22Rv1 (cell line): Measurements from ENCODE around the gene EVA1A.

Source experiments
- H3K27ac ChIP-seq: fragments of 450-650 bp; 2 replicates; pipeline ENCODE4 v1.5.1; 2017
- ZFX ChIP-seq: fragments of 450-650 bp; IDR thresholded peaks from 2 replicates; pipeline ENCODE4 v1.6.1; 2017; ENCODE audit warnings: antibody characterized with exemption, borderline replicate concordance
- TF ChIP-seq, protein P1 (sequence below): fragments of 450-650 bp; IDR thresholded peaks from 2 replicates; pipeline ENCODE4 v1.5.1; 2017; ENCODE audit warnings: mild to moderate bottlenecking

The EVA1A gene

DNA sequence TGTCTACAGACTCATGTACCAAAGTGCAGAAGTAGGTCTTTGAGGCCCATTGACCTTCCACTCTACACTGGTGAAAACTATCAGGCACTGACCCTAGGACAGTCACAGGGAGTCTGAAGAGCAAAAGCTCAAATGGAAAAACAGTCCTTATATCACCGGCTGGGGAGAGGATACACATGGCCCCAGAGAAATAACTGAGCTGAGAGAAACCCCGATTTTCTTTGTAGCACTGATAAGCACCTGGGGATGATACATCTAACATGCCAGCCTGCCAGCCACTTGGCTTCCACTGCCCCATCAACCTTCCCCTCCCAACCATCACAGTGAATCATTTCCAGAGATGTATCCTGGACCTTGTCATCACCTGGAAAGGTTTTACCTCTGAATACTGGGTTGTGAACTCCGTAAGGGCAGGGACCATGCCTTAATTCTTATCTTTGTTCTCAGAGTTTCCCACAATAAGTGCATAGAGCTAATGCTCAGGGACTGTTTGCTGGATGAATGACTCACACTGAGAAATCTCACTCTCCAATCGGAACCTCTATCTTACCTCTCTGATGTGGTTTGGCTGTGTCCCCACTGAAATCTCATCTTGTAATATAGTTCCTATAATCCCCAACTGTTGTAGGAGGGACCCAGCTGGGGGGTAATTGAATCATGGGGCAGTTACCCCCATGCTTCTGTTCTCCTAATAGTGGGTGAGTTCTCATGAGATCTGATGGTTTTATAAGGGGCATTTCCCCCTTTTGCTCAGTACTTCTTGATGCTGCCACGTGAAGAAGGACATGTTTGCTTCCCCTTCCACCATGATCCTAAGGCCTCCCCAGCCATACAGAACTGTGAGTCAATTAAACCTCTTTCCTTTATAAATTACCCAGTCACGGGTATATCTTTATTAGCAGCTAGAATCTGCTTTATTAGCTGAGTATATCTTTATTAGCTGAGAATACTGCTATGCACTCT is 37.1 kb downstream of the EVA1A start:
- no peak overlapping the region for H3K27ac ChIP-seq
- TF ChIP-seq, protein P1, sequence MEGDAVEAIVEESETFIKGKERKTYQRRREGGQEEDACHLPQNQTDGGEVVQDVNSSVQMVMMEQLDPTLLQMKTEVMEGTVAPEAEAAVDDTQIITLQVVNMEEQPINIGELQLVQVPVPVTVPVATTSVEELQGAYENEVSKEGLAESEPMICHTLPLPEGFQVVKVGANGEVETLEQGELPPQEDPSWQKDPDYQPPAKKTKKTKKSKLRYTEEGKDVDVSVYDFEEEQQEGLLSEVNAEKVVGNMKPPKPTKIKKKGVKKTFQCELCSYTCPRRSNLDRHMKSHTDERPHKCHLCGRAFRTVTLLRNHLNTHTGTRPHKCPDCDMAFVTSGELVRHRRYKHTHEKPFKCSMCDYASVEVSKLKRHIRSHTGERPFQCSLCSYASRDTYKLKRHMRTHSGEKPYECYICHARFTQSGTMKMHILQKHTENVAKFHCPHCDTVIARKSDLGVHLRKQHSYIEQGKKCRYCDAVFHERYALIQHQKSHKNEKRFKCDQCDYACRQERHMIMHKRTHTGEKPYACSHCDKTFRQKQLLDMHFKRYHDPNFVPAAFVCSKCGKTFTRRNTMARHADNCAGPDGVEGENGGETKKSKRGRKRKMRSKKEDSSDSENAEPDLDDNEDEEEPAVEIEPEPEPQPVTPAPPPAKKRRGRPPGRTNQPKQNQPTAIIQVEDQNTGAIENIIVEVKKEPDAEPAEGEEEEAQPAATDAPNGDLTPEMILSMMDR = no peak
- TF ChIP-seq ZFX = no peak

DNA sequence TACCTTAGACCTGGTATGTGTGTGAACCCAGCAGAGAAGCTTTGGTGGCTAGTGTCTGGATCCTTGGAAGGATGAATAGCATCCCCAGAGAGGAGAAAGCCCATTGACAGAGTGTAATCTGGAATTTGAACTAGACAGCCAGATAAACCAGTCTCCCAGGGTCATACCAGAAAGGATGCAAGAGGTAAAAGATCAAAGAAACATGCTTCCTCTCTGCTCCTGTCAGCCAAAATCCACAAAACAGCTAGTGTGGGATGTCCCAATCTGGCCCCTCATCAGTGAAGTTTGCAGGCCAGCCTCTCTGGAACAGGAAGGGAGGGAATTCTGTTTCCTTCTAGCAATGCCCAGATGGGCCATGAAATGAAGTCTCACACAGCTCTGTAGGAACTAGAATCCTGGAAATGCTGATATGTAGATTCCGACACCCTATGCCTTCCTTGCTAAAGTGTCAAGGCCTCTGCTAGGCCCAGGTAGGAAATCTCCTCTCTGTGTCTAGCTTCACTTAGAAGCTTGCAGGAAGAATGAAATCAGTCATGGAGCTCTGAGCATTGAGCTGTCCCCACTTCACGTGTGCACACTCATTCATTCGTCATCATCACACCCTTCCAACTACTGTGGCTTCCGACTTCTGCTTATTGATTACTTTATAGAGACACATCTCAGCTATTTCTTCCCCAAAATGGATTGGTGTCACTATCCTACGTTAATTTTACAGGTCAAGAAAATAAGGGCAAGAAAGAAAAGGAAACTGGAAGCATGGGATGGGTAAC is 38.0 kb downstream of the EVA1A start:
- TF ChIP-seq, protein P1 = no peak
- no peak for TF ChIP-seq ZFX

DNA sequence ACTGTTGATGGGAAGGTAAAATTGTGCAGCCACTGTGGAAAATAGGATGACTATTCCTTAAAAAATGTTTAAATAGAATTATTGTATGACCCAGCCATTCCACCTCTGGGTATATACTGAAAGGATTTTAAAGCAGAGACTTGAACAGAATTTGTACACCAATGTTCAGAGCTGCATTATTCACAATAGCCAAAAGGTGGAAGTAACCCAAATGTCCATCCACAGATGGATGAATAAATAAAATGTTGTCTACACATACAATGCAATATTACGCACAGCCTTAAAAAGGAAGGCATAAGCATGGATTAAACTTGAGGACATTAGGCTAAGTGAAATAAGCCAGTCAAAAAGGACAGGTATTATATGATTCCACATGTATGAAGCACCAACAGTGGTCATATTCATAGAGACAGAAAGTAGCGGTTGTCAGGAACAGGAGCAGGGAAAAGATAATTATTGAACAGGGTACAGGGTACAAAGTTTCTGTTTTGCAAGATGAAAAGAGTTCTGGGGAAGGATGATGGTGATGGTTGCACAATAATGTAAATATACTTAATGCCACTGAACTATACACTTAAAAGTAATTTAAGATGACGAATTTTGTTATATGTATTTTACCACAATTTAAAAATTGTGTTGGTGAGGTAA is 39.4 kb downstream of the EVA1A start:
- TF ChIP-seq ZFX = no peak
- TF ChIP-seq, protein P1 = no peak
- H3K27ac ChIP-seq = no peak overlapping the region

More for the DNA sequence above, 38.0 kb downstream of the EVA1A start:
- no peak overlapping the region for H3K27ac ChIP-seq

DNA sequence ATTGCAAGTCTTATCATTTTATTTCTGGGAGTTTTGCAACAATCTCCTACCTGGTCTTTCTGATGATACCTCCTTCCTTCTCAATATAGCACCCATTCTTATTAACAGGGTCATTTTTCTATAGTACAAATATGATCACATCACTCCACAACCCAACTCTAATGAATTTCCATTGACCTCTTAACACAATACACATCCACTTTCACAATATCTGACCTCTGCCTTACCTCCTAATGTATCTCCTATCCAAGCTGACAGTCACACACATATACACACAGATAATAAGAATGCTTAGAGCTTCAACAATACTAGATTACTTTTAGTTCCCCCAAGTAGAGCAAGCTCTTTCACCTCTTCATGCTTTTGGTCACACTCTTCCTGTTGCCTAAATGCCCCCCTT is 40.9 kb downstream of the EVA1A start:
- TF ChIP-seq ZFX = no peak
- TF ChIP-seq, protein P1 = no peak
- H3K27ac ChIP-seq = no peak overlapping the region

DNA sequence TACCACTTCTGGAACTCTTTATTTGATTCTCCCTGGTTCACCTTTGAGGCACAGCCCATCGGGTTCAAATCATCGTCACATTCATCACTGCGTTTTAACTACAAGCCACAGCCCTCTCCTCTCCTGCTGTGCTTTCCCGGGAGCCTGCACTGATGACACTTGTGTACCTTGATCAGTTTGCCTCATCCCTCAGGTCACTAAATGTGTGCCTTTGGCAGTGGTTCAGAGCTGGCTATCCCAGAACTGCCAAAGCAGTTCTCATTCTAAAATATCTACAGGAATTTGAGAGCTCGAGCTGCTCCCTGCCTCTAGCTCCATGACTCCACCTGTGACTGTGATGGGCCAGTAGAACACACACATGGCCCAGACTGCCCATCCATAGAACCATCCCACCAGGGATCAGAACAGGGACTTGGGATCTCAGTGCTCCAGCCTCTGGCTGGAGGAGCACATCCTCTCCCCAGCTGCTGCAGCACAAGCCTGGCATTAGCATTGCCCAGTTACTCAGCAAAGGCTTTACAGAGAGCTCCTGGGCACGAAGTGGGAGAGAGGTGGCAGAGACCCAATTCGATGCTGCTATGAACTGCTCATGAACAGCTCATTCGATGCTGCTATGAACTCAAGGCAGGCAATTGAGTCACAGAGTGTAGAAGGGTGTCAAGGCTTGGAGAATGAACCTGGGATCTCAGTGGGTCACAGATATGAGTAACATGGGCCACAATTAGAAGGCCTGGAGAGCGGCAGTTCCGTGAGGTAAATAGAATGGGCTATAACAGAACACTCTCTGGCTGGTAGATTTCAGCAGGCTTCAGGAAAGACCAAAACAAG is 41.9 kb downstream of the EVA1A start:
- H3K27ac ChIP-seq = no peak overlapping the region
- no peak for TF ChIP-seq ZFX
- TF ChIP-seq, protein P1 = no peak

DNA sequence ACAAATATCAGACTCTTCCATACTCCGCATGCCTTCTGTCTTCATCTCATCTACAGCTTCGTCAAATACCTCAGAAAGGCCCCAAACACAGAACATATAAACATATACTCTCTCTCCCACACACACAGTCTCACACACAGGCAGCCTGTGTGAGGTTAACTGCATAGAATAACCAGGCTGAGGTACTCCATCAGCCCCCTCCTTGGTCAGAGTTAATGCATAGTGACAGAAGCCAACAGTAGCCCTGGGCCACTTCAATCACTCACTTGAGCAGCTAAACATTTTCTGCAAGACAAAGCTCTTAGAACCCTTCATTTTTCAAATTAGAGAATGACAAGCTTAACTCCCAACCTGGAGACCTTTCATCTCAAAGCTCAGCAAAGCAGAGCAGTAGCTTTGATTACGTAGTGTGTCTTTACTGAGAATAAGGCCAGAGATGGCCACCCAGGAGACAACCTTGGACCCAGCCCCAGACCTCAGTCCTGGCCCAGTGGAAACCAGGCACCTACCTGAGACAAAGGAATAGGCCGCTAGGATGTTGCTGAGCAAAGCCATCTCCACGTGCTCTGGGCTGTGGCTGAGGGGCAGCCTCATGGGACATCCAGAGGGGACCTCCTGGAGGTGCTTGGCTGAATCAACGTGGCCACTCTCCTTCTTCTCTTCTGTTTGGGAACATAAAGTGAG is 43.0 kb downstream of the EVA1A start:
- no peak overlapping the region for H3K27ac ChIP-seq
- no peak for TF ChIP-seq ZFX
- TF ChIP-seq, protein P1 = no peak
